ENCODE results near the gene HIVEP2. TPM values are rescaled to one million over a fixed set of nuclear protein-coding genes. Genes with fewer than 3 reads are reported as not detected.

HIVEP2 gene
- total and polyA plus RNA-seq, 2 of the 4 experiments (the other 2 are of a cell fraction) = 4.3 to 11.3 TPM

DNA sequence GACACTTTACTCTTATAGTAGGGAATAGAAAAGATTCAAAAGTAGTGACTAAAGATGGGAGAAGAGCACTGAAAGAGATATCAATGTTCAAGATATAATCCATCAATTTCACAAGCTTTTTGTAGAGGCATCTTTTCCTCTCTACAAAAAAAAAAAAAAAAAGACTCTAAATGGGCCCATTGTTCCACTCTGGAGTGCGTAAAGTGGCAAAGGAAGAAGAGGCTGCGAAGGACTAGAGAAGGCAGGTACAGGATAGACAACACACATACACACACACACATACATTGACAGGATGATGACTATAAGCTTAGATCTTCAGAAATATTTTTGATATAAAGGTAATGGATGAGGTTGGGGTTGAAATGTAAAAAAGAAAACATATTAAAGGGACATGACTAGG lies 157.6 kb downstream of the HIVEP2 start:
- no peaks in the 10 kb centered on the region for H3K4me1 ChIP-seq (ENCODE audit: control insufficient read depth, insufficient read depth, low read length)
- intact Hi-C loops (cut with micrococcal nuclease) (no loop called here), in situ Hi-C loops (cut with MboI; ENCODE audit: low sequenced_read_pairs) (no loop called here), dilution Hi-C loops (cut with HindIII; ENCODE audit: low sequenced_read_pairs, unreplicated experiment) (no loop called here)
- no peak overlapping the region for H2BK20ac ChIP-seq (ENCODE audit: low read depth, low read length)
- BruUV-seq (replicated peaks) = no TSS peak
- no peak overlapping the region for H3K18ac ChIP-seq (ENCODE audit: low read depth, low read length)
- H3K14ac ChIP-seq (replicated peaks; ENCODE audit: low read depth, low read length) = no peak overlapping the region
- peaks cover 10 to 12% of the 10 kb centered on the region in 2 experiments for H3K79me1 ChIP-seq (ENCODE audit: low read depth in 1 of 2, low read length in 2 of 2)
- ChIA-PET POLR2A (ENCODE audit: unreplicated experiment) (interaction anchor here (0.6 kb wide), 1 partner anchor 26 kb away, joined by 5 read pairs; no protein-coding TSS in a partner anchor), CTCF (no interaction called here)
- DNase-seq = no peak
- no peak overlapping the region for H2AK9ac ChIP-seq (replicated peaks; ENCODE audit: low read depth, low read length, poor library complexity)
- no peak overlapping the region for H2BK15ac ChIP-seq (ENCODE audit: low read depth, low read length)
- H3K27ac ChIP-seq (ENCODE audit: insufficient read depth, low read length) = no peak overlapping the region
- H3K23ac ChIP-seq (ENCODE audit: low read depth, low read length) = no peak overlapping the region
- H3K9me1 ChIP-seq (ENCODE audit: insufficient read depth, low read length) = no peaks in the 10 kb centered on the region
- H4K91ac ChIP-seq (ENCODE audit: insufficient read depth, low read depth, low read length) = no peak overlapping the region
- no peak overlapping the region for H2AFZ ChIP-seq (replicated peaks; ENCODE audit: low read length, poor library complexity)
- no peaks in the 10 kb centered on the region for H4K20me1 ChIP-seq (ENCODE audit: insufficient read depth, low read length)
- no peak overlapping the region for H3K9ac ChIP-seq (ENCODE audit: low read depth, low read length)
- H3K4ac ChIP-seq (ENCODE audit: low read depth, low read length) = no peak overlapping the region
- no peak overlapping the region for H2BK120ac ChIP-seq (ENCODE audit: low read depth, low read length)
- no peak overlapping the region for H2AK5ac ChIP-seq (ENCODE audit: low read depth, low read length)
- H3K27me3 ChIP-seq (ENCODE audit: control insufficient read depth, insufficient read depth, low read length) = no peaks in the 10 kb centered on the region
- no CpG with 5 or more reads among the region's 2 CpGs for WGBS, 2 experiments (ENCODE audit: extremely low coverage in 2 of 2, insufficient read length in 1 of 2)
- no peak overlapping the region for H2BK5ac ChIP-seq (ENCODE audit: low read depth, low read length, poor library complexity, severe bottlenecking)
- H4K5ac ChIP-seq (ENCODE audit: low read depth, low read length) = no peak overlapping the region
- ATAC-seq (ENCODE audit: low read depth) = no peak
- H4K8ac ChIP-seq (ENCODE audit: low read depth in 2 of 2, low read length in 2 of 2) = no peak overlapping the region
- no peak overlapping the region for H3K4me3 ChIP-seq (ENCODE audit: insufficient read depth, low read depth, low read length)
- TF ChIP-seq, protein P1, sequence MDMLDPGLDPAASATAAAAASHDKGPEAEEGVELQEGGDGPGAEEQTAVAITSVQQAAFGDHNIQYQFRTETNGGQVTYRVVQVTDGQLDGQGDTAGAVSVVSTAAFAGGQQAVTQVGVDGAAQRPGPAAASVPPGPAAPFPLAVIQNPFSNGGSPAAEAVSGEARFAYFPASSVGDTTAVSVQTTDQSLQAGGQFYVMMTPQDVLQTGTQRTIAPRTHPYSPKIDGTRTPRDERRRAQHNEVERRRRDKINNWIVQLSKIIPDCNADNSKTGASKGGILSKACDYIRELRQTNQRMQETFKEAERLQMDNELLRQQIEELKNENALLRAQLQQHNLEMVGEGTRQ (IDR thresholded peaks at IDR 0.05; ENCODE audit: low read depth, low read length) = no peak
- no peak for TF ChIP-seq MXI1 (IDR thresholded peaks at IDR 0.05; ENCODE audit: borderline replicate concordance, low read depth, low read length)
- TF ChIP-seq RCOR1 (IDR thresholded peaks at IDR 0.05; ENCODE audit: insufficient replicate concordance, low read length) = no peak
- TF ChIP-seq RAD21 (IDR thresholded peaks at IDR 0.05; ENCODE audit: low read length) = no peak
- TF ChIP-seq, protein P2, sequence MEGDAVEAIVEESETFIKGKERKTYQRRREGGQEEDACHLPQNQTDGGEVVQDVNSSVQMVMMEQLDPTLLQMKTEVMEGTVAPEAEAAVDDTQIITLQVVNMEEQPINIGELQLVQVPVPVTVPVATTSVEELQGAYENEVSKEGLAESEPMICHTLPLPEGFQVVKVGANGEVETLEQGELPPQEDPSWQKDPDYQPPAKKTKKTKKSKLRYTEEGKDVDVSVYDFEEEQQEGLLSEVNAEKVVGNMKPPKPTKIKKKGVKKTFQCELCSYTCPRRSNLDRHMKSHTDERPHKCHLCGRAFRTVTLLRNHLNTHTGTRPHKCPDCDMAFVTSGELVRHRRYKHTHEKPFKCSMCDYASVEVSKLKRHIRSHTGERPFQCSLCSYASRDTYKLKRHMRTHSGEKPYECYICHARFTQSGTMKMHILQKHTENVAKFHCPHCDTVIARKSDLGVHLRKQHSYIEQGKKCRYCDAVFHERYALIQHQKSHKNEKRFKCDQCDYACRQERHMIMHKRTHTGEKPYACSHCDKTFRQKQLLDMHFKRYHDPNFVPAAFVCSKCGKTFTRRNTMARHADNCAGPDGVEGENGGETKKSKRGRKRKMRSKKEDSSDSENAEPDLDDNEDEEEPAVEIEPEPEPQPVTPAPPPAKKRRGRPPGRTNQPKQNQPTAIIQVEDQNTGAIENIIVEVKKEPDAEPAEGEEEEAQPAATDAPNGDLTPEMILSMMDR (conservative IDR thresholded peaks at IDR 0.05; ENCODE audit: low read depth, low read length) = no peak
- no peak for TF ChIP-seq POLR2A (IDR thresholded peaks at IDR 0.05; ENCODE audit: low read depth, low read length)
- no peak for TF ChIP-seq MAFK (IDR thresholded peaks at IDR 0.05; ENCODE audit: low read depth, low read length)
- no peak for TF ChIP-seq NFE2L2 (IDR thresholded peaks at IDR 0.05; ENCODE audit: low read depth, low read length)
- no peak for TF ChIP-seq MAZ (IDR thresholded peaks at IDR 0.05; ENCODE audit: borderline replicate concordance, low read depth, low read length)
- no peak overlapping the region for H3K56ac ChIP-seq (ENCODE audit: extremely low read depth, insufficient read depth, low read length)
- H3K9me3 ChIP-seq (ENCODE audit: control insufficient read depth, insufficient read depth, low read length) = no peaks in the 10 kb centered on the region
- H3K4me2 ChIP-seq (ENCODE audit: low read depth, low read length) = no peak overlapping the region
- H3K36me3 ChIP-seq (ENCODE audit: control insufficient read depth, insufficient read depth, low read length) = no peaks in the 10 kb centered on the region
